Thymus (tissue), 11 donors: ENCODE measurements around the gene EMC6. TPM values are rescaled to one million over a fixed set of nuclear protein-coding genes. Genes with fewer than 3 reads are reported as not detected.
"Not testable (repeated sequence)": the region's sequence is repeated elsewhere in the genome, so short reads cannot be mapped to it uniquely, and the experiment has no call there.

Experiments used
- DNase-seq, 9 donors: peaks; one replicate each; pipeline ENCODE4 v3.0.0-alpha.2; 2013; ENCODE audit warnings: low spot score in 9 of 9, low read depth in 6 of 9, missing footprints in 1 of 9
- H3K27ac ChIP-seq, 2 donors: one replicate each; pipeline ENCODE4 v1.5.1; 2013; ENCODE audit warnings: control low read depth in 1 of 2, low read depth in 1 of 2, low read length in 1 of 2, mild to moderate bottlenecking in 1 of 2, moderate library complexity in 1 of 2
- H3K27me3 ChIP-seq, 2 donors: one replicate each; pipeline ENCODE4 v1.5.1; 2013; ENCODE audit warnings: low read length in 1 of 2; ENCODE audit not compliant: control insufficient read depth in 2 of 2, insufficient read depth in 1 of 2
- H3K36me3 ChIP-seq, 2 donors: one replicate each; pipeline ENCODE4 v1.5.1; 2013; ENCODE audit warnings: low read length in 1 of 2, mild to moderate bottlenecking in 1 of 2, moderate library complexity in 1 of 2; ENCODE audit not compliant: control insufficient read depth in 2 of 2, insufficient read depth in 2 of 2
- H3K4me1 ChIP-seq, 2 donors: one replicate each; pipeline ENCODE4 v1.5.1; 2013; ENCODE audit warnings: low read length in 2 of 2; ENCODE audit not compliant: control insufficient read depth in 2 of 2, insufficient read depth in 2 of 2
- H3K4me3 ChIP-seq, 2 donors: one replicate each; pipeline ENCODE4 v1.5.1; 2013; ENCODE audit warnings: low read length in 2 of 2, control low read depth in 1 of 2, mild to moderate bottlenecking in 1 of 2
- H3K9me3 ChIP-seq, 2 donors: one replicate each; pipeline ENCODE4 v1.5.1; 2013; ENCODE audit warnings: low read length in 1 of 2, mild to moderate bottlenecking in 1 of 2; ENCODE audit not compliant: control insufficient read depth in 2 of 2, insufficient read depth in 1 of 2
- WGBS: extraction: QIAGEN DNeasy Blood & Tissue Kit; methylation state at CpG from one replicate; pipeline ENCODE4 v1.1.7; 2013; 5-methylcytosine and 5-hydroxymethylcytosine counted together
- polyA plus RNA-seq: library from polyadenylated mRNA; stranded (reverse); fragments of 200-250 nt; gene quantifications from one replicate; pipeline ENCODE4 v1.2.3, GENCODE V29; 2013
- total RNA-seq: library from RNA; stranded (reverse); fragments of 120-200 nt; gene quantifications from one replicate; pipeline ENCODE4 v1.2.4, GENCODE V29; 2013
- donor health status: healthy.

The EMC6 gene
- total and polyA plus RNA-seq, 2 donors, result 18.3 to 68.7 TPM

- peaks cover 0 to 5% of the 10 kb centered on the region in 2 donors for H3K9me3 ChIP-seq
- no peaks in the 10 kb centered on the region for H3K27me3 ChIP-seq
- DNase-seq, result no peak
- peaks cover 0 to 14% of the 10 kb centered on the region in 2 donors for H3K4me1 ChIP-seq
- H3K36me3 ChIP-seq, result peaks cover 7 to 43% of the 10 kb centered on the region in 2 donors
- no peak overlapping the region for H3K4me3 ChIP-seq
- no peak overlapping the region for H3K27ac ChIP-seq
- 96% methylated on average over 20 of the region's 20 CpGs for WGBS
Observed at GRCh38 chr17:3704931-3705717, 36.5 kb downstream of the EMC6 start.

- H3K36me3 ChIP-seq, result peaks cover 7 to 43% of the 10 kb centered on the region in 2 donors
- 94% methylated on average over 1 of the region's 1 CpG for WGBS
- not testable (repeated sequence) for H3K9me3 ChIP-seq, H3K27me3 ChIP-seq, DNase-seq, H3K27ac ChIP-seq, H3K4me3 ChIP-seq
- peaks cover 2 to 16% of the 10 kb centered on the region in 2 donors for H3K4me1 ChIP-seq
Observed at GRCh38 chr17:3705718-3705984, 37.0 kb downstream of the EMC6 start.

GRCh38 chr17:3708366-3708765 is 39.8 kb downstream of the EMC6 start:
- no peaks in the 10 kb centered on the region for H3K27me3 ChIP-seq
- DNase-seq, result no peak
- no peak overlapping the region for H3K27ac ChIP-seq
- WGBS, result 90% methylated on average over 3 of the region's 3 CpGs
- no peak overlapping the region for H3K4me3 ChIP-seq
- H3K4me1 ChIP-seq, result peaks cover 16 to 41% of the 10 kb centered on the region in 2 donors
- H3K36me3 ChIP-seq, result peaks cover 4 to 36% of the 10 kb centered on the region in 2 donors
- H3K9me3 ChIP-seq, result no peaks in the 10 kb centered on the region

GRCh38 chr17:3710951-3711383 is 42.4 kb downstream of the EMC6 start:
- H3K27ac ChIP-seq, result peak overlapping the region; percentile 76 to 85
- no peak overlapping the region for H3K4me3 ChIP-seq
- 18% methylated on average over 5 of the region's 5 CpGs for WGBS
- peaks cover 16 to 36% of the 10 kb centered on the region in 2 donors for H3K36me3 ChIP-seq
- peaks cover 16 to 50% of the 10 kb centered on the region in 2 donors for H3K4me1 ChIP-seq
- no peaks in the 10 kb centered on the region for H3K9me3 ChIP-seq
- DNase-seq, result peak in 7 of 9 donors; percentile 65 to 92 (median 78)
- no peaks in the 10 kb centered on the region for H3K27me3 ChIP-seq

- Histone ChIP-seq H3K27me3 (no peaks in the 10 kb centered on the region), H3K4me1 (peaks cover 16 to 53% of the 10 kb centered on the region in 2 donors), H3K4me3 (no peak overlapping the region), H3K27ac (peak overlapping the region; percentile 85 to 93), H3K36me3 (peaks cover 35 to 51% of the 10 kb centered on the region in 2 donors), H3K9me3 (no peaks in the 10 kb centered on the region)
- DNase-seq, result peak in 1 of 9 donors; percentile 68
- 31% methylated on average over 13 of the region's 13 CpGs for WGBS
Observed at GRCh38 chr17:3712811-3713463, 44.3 kb downstream of the EMC6 start.

GRCh38 chr17:3715296-3715695 is 46.7 kb downstream of the EMC6 start:
- peaks cover 16 to 49% of the 10 kb centered on the region in 2 donors for H3K4me1 ChIP-seq
- no peak for DNase-seq
- H3K27me3 ChIP-seq, result no peaks in the 10 kb centered on the region
- WGBS, result 88% methylated on average over 8 of the region's 8 CpGs
- no peak overlapping the region for H3K4me3 ChIP-seq
- H3K27ac ChIP-seq, result no peak overlapping the region
- no peaks in the 10 kb centered on the region for H3K9me3 ChIP-seq
- H3K36me3 ChIP-seq, result peaks cover 43 to 63% of the 10 kb centered on the region in 2 donors

- Histone ChIP-seq H3K27ac (no peak overlapping the region), H3K36me3 (peaks cover 39 to 59% of the 10 kb centered on the region in 2 donors), H3K4me1 (peaks cover 6 to 44% of the 10 kb centered on the region in 2 donors), H3K9me3 (no peaks in the 10 kb centered on the region), H3K4me3 (no peak overlapping the region), H3K27me3 (no peaks in the 10 kb centered on the region)
- no peak for DNase-seq
- WGBS, result 96% methylated on average over 4 of the region's 4 CpGs
Observed at GRCh38 chr17:3718201-3718600, 49.6 kb downstream of the EMC6 start.

- Histone ChIP-seq H3K27ac (no peak overlapping the region), H3K27me3 (no peaks in the 10 kb centered on the region), H3K9me3 (peaks cover 0 to 4% of the 10 kb centered on the region in 2 donors), H3K4me3 (no peak overlapping the region), H3K36me3 (peaks cover 39 to 59% of the 10 kb centered on the region in 2 donors), H3K4me1 (peaks cover 6 to 43% of the 10 kb centered on the region in 2 donors)
- no peak for DNase-seq
Observed at GRCh38 chr17:3719265-3719664, 50.7 kb downstream of the EMC6 start.
